ENCODE results near the gene TINAG. TPM values are rescaled to one million over a fixed set of nuclear protein-coding genes. Genes with fewer than 3 reads are reported as not detected.

The TINAG gene
- total RNA-seq, 2 experiments from 2014 or later = not detected

- no peak overlapping the region for H3K4me2 ChIP-seq (ENCODE audit: low read length)
- no peaks in the 10 kb centered on the region for H4K20me1 ChIP-seq (ENCODE audit: insufficient read depth, low read length)
- H3K4me1 ChIP-seq (ENCODE audit: insufficient read depth, low read length, poor library complexity, severe bottlenecking) = no peaks in the 10 kb centered on the region
- no peaks in the 10 kb centered on the region for H3K9me2 ChIP-seq (ENCODE audit: insufficient read depth, low read length)
- no peaks in the 10 kb centered on the region for H3K36me3 ChIP-seq (ENCODE audit: insufficient read depth, low read length)
- H3K27ac ChIP-seq (ENCODE audit: low read depth, low read length, poor library complexity, severe bottlenecking) = no peak overlapping the region
- H3K9me3 ChIP-seq (ENCODE audit: low read length) = no peaks in the 10 kb centered on the region
- TF ChIP-seq EZH2phosphoT487 (IDR thresholded peaks at IDR 0.05; ENCODE audit: borderline replicate concordance, low read depth, low read length) = no peak
- TF ChIP-seq CTCF (conservative IDR thresholded peaks at IDR 0.05; ENCODE audit: low read length) = no peak
- POLR2A ChIA-PET = no interaction called here
- H3K79me2 ChIP-seq (ENCODE audit: insufficient read depth, low read depth, low read length) = no peaks in the 10 kb centered on the region
- intact Hi-C loops (cut with micrococcal nuclease; ENCODE audit: unreplicated experiment) = no loop called here
- BruUV-seq (replicated peaks) = no TSS peak
- DNase-seq (ENCODE audit: low spot score) = no peak
- no peak overlapping the region for H2AFZ ChIP-seq (ENCODE audit: low read length)
- H3K4me3 ChIP-seq (ENCODE audit: low read depth, low read length, poor library complexity, severe bottlenecking) = no peak overlapping the region
- CTCF ChIA-PET (ENCODE audit: unreplicated experiment) = no interaction called here
Observed at GRCh38 chr6:54390362-54390761, 82.1 kb downstream of the TINAG start.

GRCh38 chr6:54391577-54391976, 83.3 kb downstream of the TINAG start:
- BruUV-seq (replicated peaks) = no TSS peak
- Histone ChIP-seq H3K4me1 (ENCODE audit: insufficient read depth, low read length, poor library complexity, severe bottlenecking) (no peaks in the 10 kb centered on the region), H3K9me2 (ENCODE audit: insufficient read depth, low read length) (no peaks in the 10 kb centered on the region), H3K4me3 (ENCODE audit: low read depth, low read length, poor library complexity, severe bottlenecking) (no peak overlapping the region), H2AFZ (ENCODE audit: low read length) (no peak overlapping the region), H3K79me2 (ENCODE audit: insufficient read depth, low read depth, low read length) (no peaks in the 10 kb centered on the region), H4K20me1 (ENCODE audit: insufficient read depth, low read length) (no peaks in the 10 kb centered on the region), H3K36me3 (ENCODE audit: insufficient read depth, low read length) (no peaks in the 10 kb centered on the region), H3K27ac (ENCODE audit: low read depth, low read length, poor library complexity, severe bottlenecking) (no peak overlapping the region), H3K4me2 (ENCODE audit: low read length) (no peak overlapping the region), H3K9me3 (ENCODE audit: low read length) (no peaks in the 10 kb centered on the region)
- ChIA-PET CTCF (ENCODE audit: unreplicated experiment) (no interaction called here), POLR2A (no interaction called here)
- no peak for DNase-seq (ENCODE audit: low spot score)
- TF ChIP-seq EZH2phosphoT487 (IDR thresholded peaks at IDR 0.05; ENCODE audit: borderline replicate concordance, low read depth, low read length) (no peak), CTCF (conservative IDR thresholded peaks at IDR 0.05; ENCODE audit: low read length) (no peak)
- intact Hi-C loops (cut with micrococcal nuclease; ENCODE audit: unreplicated experiment) = no loop called here

- CTCF ChIA-PET (ENCODE audit: unreplicated experiment) = no interaction called here
- no peak overlapping the region for H3K27ac ChIP-seq (ENCODE audit: low read depth, low read length, poor library complexity, severe bottlenecking)
- TF ChIP-seq EZH2phosphoT487 (IDR thresholded peaks at IDR 0.05; ENCODE audit: borderline replicate concordance, low read depth, low read length) (no peak), CTCF (conservative IDR thresholded peaks at IDR 0.05; ENCODE audit: low read length) (no peak)
- no peak overlapping the region for H2AFZ ChIP-seq (ENCODE audit: low read length)
- POLR2A ChIA-PET = no interaction called here
- H3K4me1 ChIP-seq (ENCODE audit: insufficient read depth, low read length, poor library complexity, severe bottlenecking) = no peaks in the 10 kb centered on the region
- H3K9me2 ChIP-seq (ENCODE audit: insufficient read depth, low read length) = no peaks in the 10 kb centered on the region
- no peak overlapping the region for H3K4me3 ChIP-seq (ENCODE audit: low read depth, low read length, poor library complexity, severe bottlenecking)
- no peaks in the 10 kb centered on the region for H3K79me2 ChIP-seq (ENCODE audit: insufficient read depth, low read depth, low read length)
- no peaks in the 10 kb centered on the region for H3K9me3 ChIP-seq (ENCODE audit: low read length)
- no peak overlapping the region for H3K4me2 ChIP-seq (ENCODE audit: low read length)
- no TSS peak for BruUV-seq (replicated peaks)
- no peaks in the 10 kb centered on the region for H3K36me3 ChIP-seq (ENCODE audit: insufficient read depth, low read length)
- H4K20me1 ChIP-seq (ENCODE audit: insufficient read depth, low read length) = no peaks in the 10 kb centered on the region
- DNase-seq (ENCODE audit: low spot score) = no peak
- intact Hi-C loops (cut with micrococcal nuclease; ENCODE audit: unreplicated experiment) = no loop called here
Observed at GRCh38 chr6:54403096-54403495, 94.9 kb downstream of the TINAG start.

All from OCI-LY7 (cell line).